GM19455 (cell line): ENCODE results near the gene IQSEC3.
"Not testable (repeated sequence)": the region's sequence is repeated elsewhere in the genome, so short reads cannot be mapped to it uniquely, and the experiment has no call there.

Experiments
- ATAC-seq: cut with Tn5 transposase; IDR thresholded peaks from one replicate; pipeline ENCODE4 v1.9.1; 2021; ENCODE audit not compliant: unreplicated experiment

Gene IQSEC3

GRCh38 chr12:212715-213526, 146.4 kb downstream of the IQSEC3 start:
- ATAC-seq: no peak

- no peak for ATAC-seq
These were observed 147.0 kb downstream of the IQSEC3 start for GRCh38 chr12:213527-213932.

DNA sequence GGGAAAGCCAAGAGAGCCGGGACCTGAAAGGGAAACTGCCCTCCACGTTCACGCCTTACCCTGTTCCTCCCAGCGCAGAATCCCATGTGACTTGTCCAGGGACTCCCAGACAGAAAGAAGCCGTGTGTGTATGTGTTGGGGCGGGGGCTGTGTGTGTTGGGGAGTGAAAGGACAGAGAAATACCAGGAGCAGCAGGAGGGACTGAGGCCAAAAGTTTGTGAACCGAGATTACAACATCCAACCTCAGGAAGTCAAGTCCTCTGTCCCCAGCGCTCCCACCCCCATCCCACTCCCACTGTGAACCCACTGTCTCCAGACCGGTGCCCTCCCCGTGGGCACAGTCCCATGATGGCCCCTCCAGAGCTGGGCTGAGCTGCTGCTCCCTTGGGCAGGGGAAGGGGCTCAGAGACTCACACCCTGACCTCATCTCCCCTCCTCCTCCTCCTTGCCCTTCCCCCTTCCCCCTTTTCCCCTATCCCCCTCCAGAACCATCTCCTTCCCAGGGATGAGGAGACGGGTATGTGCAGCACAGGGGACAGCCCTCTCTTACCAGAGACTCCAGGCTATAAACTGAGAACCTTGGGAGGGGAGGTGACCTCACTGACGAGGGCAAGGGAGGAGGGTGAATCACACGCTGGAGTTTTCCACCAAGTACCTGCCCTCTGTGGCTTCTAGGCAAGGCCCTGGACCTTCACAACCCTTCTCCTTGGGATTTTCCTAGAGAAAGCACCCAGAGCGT, 147.6 kb downstream of the IQSEC3 start, which contains the start of gene SLC6A12:
Gene SLC6A12 (minus strand): TSS at position 155 of the 739 bp plus-strand sequence. CDS start 4,171 bp downstream, outside the sequence.
- no peak for ATAC-seq

DNA sequence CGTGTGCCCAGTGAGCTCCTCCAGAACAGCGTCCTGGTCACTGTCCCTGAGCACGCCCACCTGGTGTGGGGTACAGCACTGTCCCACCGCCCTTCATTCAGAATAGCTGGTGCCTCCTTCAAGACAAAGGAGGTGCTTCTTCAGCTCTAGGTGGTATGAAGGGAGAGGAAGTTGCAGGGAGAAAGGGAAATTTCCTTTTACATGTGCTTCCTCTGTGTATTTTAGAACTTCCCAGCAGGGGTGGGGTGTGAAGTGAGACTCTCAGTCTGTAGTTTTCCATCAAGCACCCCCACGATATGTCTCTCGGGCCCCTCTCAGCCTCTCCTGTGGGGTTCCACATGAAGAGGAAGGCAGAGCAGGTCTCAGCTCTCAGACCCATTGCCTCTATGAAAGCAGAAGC, 148.5 kb downstream of the IQSEC3 start:
- ATAC-seq: no peak

DNA sequence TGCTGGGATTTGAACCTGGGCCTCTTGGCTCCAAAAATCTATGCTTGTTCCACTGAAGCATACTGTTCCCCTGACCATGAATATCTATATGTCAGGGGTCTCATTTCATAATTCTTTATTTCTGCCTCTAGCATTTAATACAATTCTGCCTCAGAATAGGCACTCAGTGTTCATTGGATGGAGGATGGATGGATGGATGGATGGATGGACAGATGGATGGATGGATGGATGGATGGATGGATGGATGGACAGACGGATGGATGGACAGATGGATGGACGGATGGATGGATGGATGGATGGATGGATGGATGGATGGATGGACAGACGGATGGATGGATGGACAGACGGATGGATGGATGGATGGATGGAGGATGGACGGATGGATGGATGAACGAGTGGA, 150.5 kb downstream of the IQSEC3 start:
- not testable (repeated sequence) for ATAC-seq

- ATAC-seq: no peak
These were observed 151.7 kb downstream of the IQSEC3 start for GRCh38 chr12:218221-218620.

GRCh38 chr12:218728-219590, 152.4 kb downstream of the IQSEC3 start:
- no peak for ATAC-seq

DNA sequence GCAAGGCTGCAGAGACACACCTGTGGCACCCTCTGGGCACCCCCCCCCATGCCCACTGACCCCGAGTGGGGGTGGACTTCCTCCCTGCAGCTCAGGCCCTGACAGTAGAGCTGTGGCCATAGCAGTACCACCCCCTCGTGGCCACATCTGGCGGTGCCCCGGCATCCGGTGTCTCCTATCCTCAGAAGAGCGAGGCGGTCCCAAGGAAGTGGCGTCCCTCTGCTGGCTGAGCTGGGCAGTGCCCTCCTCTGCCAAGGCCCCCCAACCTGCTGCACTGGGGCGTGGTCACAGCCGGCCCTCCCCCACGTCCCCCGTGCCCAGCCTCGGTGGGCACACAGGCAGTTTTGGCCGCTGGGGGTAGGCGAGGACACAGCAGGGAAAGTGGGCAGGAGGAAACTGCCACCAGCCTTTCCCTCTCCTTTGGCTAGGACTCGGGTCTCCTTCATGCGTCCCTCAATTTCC, 153.4 kb downstream of the IQSEC3 start:
- no peak for ATAC-seq

- no peak for ATAC-seq
These were observed 153.9 kb downstream of the IQSEC3 start for GRCh38 chr12:220491-220890.

- ATAC-seq: no peak
These were observed 154.5 kb downstream of the IQSEC3 start for GRCh38 chr12:220946-221550.

DNA sequence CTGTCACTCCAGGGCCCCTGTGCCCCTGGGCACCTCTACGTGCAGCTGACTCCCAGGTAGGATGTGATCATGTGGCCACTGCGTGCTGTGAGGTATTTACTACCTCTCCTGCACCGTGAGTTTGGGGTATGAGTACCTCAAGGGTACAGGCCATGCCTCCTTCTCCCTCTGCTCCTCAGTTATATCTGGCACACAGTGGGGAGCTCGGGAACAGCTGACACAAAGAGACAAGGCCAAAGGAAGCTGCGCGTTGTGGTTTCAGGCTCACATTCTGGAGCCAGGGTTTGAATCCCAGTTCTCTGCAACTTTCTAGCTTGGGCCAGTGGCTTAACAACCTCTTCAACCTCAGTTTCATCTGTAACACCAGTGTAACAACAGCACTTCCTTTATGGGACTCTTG, 155.2 kb downstream of the IQSEC3 start:
- ATAC-seq: no peak

- ATAC-seq: no peak
These were observed 157.3 kb downstream of the IQSEC3 start for GRCh38 chr12:223841-224240.

- no peak for ATAC-seq
These were observed 157.8 kb downstream of the IQSEC3 start for GRCh38 chr12:224330-224729.

GRCh38 chr12:225012-225411, 158.4 kb downstream of the IQSEC3 start:
- no peak for ATAC-seq

DNA sequence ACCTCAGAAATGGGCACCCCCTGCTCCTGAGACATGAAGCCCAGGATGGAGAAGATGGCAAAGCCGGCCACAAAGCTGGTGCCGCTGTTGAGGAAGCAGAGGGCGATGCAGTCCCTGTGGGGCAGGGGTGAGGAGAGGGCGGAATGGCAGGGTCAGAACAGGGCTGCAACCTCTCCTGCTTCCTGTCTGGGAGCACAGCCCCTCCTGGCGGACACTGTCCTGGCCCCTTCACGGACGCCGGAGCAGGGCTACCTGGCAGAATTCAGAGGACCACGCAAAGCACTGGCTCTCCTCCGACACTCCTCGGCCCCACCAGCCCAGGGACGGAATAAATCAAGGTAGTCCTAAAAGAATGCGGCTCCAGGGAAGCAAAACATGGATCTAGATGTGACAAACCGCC, 159.8 kb downstream of the IQSEC3 start:
- ATAC-seq: no peak

DNA sequence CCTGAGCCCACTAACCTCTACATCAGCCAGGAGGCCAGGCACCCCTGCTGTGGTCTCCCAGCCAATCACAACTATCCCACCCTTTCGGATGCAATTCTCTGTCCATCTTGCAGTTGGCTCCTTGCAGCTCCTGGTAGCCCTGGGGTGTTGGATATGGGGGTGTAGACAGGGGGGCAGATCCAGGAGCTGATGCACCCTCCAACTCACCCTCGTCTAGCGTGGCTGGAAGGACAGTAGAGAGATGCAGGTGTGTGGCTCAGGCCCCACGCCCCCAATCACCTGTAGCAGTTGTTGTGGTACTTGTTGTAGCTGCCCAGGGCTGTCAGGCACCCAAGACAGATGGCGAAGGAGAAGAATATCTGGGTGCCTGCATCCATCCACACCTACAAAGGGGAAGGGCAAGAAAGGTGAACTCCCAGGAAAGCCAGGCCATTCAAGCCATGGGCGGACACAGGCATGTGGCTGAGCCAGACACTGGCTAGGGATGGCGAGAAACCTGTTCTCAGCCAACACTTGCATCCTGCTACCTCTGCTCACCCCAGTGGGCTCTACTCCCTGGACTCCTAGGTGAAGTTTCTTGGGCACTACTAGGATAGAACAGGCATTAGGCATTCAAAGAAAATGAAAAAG, 160.8 kb downstream of the IQSEC3 start:
- ATAC-seq: no peak
